Activated CD8-positive, alpha-beta memory T cell treated with anti-CD3 and anti-CD28 coated beads, Interleukin-2, amount 50 U/mL, for 1 hour (primary cell): Measurements from ENCODE around the gene WDPCP.
"Not testable (repeated sequence)": the region's sequence is repeated elsewhere in the genome, so short reads cannot be mapped to it uniquely, and the experiment has no call there.

Source experiments
- DNase-seq: peaks from one replicate; pipeline ENCODE4 v3.0.0-alpha.2; 2020; ENCODE audit errors: extremely low read depth

Gene WDPCP

GRCh38 chr2:63539416-63540162 is 48.7 kb downstream of the WDPCP start:
- no peak for DNase-seq

- DNase-seq, result no peak
These were observed 49.9 kb downstream of the WDPCP start for GRCh38 chr2:63538390-63538789.

GRCh38 chr2:63537306-63537705 is 51.0 kb downstream of the WDPCP start:
- DNase-seq, result no peak

- DNase-seq, result no peak
These were observed 57.5 kb downstream of the WDPCP start for GRCh38 chr2:63530704-63531279.

GRCh38 chr2:63525905-63526304 is 62.4 kb downstream of the WDPCP start:
- DNase-seq, result no peak

- no peak for DNase-seq
These were observed 65.3 kb downstream of the WDPCP start for GRCh38 chr2:63522950-63523349.

GRCh38 chr2:63520793-63521192 is 67.5 kb downstream of the WDPCP start:
- DNase-seq, result no peak

- no peak for DNase-seq
These were observed 73.5 kb downstream of the WDPCP start for GRCh38 chr2:63514781-63515180.

- DNase-seq, result no peak
These were observed 74.0 kb downstream of the WDPCP start for GRCh38 chr2:63514237-63514716.

- DNase-seq, result no peak
These were observed 82.0 kb downstream of the WDPCP start for GRCh38 chr2:63506320-63506719.

- no peak for DNase-seq
These were observed 84.5 kb downstream of the WDPCP start for GRCh38 chr2:63503818-63504217.

GRCh38 chr2:63500398-63500797 is 87.9 kb downstream of the WDPCP start:
- no peak for DNase-seq

GRCh38 chr2:63497576-63497975 is 90.7 kb downstream of the WDPCP start:
- DNase-seq, result no peak

- no peak for DNase-seq
These were observed 93.3 kb downstream of the WDPCP start for GRCh38 chr2:63494968-63495367.

GRCh38 chr2:63494100-63494499 is 94.2 kb downstream of the WDPCP start:
- no peak for DNase-seq

- no peak for DNase-seq
These were observed 100.1 kb downstream of the WDPCP start for GRCh38 chr2:63488118-63488713.

- no peak for DNase-seq
These were observed 101.4 kb downstream of the WDPCP start for GRCh38 chr2:63486861-63487290.

- DNase-seq, result no peak
These were observed 103.4 kb downstream of the WDPCP start for GRCh38 chr2:63484901-63485300.

- no peak for DNase-seq
These were observed 103.8 kb downstream of the WDPCP start for GRCh38 chr2:63484481-63484880.

GRCh38 chr2:63477686-63478085 is 110.6 kb downstream of the WDPCP start:
- no peak for DNase-seq

GRCh38 chr2:63469313-63469712 is 119.0 kb downstream of the WDPCP start:
- DNase-seq, result not testable (repeated sequence)

- DNase-seq, result no peak
These were observed 122.6 kb downstream of the WDPCP start for GRCh38 chr2:63465633-63466032.

- no peak for DNase-seq
These were observed 125.1 kb downstream of the WDPCP start for GRCh38 chr2:63463142-63463541.
